Activated CD4-positive, alpha-beta T cell treated with anti-CD3 and anti-CD28 coated beads, Interleukin-2, Interleukin-6, amounts not matched to agents 100 ng/mL and 50 ng/mL, durations not matched to agents 16 hours and 8 hours (primary cell): ENCODE results near the gene SLC2A11.

ENCODE experiments used
- DNase-seq: peaks from one replicate; pipeline ENCODE4 v3.0.0-alpha.2; 2020

Gene SLC2A11, protein sequence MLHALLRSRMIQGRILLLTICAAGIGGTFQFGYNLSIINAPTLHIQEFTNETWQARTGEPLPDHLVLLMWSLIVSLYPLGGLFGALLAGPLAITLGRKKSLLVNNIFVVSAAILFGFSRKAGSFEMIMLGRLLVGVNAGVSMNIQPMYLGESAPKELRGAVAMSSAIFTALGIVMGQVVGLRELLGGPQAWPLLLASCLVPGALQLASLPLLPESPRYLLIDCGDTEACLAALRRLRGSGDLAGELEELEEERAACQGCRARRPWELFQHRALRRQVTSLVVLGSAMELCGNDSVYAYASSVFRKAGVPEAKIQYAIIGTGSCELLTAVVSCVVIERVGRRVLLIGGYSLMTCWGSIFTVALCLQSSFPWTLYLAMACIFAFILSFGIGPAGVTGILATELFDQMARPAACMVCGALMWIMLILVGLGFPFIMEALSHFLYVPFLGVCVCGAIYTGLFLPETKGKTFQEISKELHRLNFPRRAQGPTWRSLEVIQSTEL

DNA sequence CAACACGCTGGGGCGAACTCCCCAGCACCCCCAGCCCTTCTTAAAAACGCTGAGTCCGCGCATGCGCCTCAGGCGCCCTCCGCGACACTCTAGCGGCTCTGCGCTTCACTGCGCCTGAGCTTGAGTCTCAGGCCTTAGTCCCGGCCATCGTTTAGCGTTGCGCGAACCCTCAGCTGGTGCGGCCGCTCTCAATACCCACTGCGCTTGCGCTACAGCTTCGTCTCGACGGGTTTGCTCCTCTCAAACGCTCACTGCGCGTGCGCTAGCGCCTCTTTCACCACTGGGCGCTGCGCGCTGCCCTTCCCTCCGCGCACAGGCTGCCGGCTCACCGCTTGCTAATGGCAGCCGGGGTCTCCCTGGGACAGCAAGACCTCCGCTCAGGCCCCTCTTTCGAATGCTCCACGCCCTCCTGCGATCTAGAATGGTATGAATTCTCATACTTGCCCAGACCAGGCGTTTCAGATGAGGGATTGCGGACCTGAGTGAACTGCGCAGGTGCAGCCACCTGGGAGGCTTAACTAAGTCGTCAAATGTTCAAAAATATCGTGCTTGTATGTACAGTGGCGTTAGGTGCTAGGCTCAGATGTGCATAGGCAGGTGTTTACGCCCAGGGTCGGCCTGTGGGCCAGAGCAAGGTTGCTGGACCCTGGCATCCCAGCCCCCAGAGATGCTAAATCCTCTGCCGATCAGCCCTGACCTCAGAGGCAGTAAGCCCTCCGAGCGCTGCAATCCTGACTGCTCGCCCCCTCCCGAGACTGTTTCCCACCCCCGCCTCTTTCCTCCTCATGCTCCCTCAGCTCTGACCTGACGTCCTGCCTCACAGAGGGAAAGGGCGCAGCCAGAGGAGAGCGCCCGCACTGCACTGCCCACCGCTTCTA, at the start of gene SLC2A11:
Gene SLC2A11, plus strand, starts transcription at position 270 of the 878 bp plus-strand sequence. Its CDS starts 125 bp downstream, at position 395.
- DNase-seq, result peak; percentile 98

DNA sequence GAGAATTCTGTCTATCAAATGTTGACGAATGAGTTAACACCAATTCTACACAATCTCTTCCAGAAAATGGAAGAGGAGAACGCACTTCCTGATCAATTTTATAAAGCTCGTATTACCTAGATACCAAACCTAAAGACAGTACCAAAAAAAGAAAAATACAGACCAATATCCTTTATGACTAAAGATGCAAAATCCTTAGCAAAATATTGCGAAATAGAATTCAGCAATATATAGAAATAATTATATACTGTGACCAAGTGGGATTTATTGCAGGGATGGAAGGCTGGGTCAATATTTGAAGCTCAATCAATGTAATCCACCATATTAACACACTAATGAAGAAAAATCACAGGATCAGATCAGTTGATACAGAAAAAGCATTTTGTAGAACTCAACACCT, 45.3 kb upstream of the SLC2A11 start:
- no peak for DNase-seq

DNA sequence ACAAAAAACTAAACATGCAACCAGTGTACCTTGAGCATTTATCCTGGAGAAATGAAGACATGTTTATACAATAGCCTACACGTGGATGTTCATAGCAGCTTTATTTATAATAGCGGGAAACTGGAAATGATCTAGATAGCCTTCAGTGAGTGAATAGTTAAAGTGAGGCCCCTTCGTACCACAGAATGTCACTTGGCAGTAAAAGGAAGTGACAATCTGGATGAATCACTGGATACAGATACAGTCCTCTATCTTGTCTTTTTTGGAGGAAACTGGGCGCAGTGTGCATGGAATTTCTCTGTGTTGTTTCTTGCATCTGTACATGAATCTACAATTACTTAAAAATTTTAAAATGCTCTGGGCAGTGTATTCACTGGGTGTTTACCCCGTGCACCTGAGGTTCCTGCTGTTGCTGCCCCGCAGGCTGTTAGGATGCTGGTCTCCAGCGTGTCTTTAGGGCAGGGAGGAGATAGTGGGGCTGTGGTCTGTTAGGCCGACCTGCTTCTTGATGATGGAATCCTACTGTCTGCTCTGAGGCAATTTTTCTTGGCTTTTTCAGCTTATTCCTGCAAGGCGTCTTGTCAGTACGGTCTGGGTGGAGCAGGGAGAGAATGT, 42.0 kb upstream of the SLC2A11 start:
- no peak for DNase-seq

DNA sequence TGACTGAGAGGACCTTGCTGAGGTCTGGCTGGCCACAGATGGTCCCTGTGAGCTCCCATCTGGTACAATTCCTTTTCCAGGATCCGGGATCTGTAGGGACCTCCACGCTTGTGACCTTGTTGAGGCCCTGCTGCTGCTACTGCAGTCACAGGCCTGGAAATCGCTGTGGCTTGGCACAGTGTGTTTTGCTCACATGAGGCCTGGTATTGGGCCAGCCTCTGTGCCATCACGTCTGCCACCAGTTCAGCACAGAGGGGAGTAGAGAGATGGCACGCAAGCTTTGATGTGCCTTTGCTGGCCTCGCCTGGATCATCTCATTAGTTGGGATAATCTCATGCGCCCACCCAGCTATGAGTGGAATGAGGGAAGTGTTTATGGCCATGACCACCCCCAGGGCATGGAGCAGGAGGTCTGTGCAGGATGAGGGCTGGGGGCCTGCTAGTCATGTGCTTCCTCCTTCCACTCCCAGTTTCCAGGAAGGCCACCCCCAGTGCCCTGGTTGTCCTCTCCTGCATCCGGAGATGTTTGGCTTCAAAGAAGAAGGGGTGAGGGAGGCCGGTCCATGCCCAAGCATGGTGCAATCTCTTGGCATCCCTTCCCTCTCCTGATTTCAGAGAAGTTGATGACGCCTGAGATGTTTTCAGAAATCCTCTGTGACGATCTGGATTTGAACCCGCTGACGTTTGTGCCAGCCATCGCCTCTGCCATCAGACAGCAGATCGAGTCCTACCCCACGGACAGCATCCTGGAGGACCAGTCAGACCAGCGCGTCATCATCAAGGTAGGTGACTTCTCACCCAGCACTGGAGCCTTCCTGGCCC, 41.3 kb upstream of the SLC2A11 start:
- no peak for DNase-seq

DNA sequence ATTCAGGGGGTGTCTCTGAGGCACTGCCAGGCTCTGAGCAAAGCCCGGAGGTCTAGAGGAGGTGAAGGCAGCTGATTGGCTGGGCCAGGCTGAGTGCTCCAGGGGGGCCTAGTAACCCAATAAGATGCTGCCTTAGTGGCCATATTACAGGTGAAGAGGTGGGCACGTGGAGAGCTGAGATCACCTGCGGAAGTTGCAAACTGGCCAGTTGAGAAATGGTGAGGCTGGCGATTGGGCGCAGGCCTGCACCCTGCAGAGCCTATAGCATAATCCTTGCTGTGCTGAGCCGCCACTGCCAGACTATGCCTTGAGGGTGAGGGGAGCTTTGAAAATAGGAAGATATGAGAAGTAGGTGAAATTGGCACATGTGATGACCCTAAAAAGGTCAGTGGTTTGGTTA, 40.5 kb upstream of the SLC2A11 start:
- no peak for DNase-seq

DNA sequence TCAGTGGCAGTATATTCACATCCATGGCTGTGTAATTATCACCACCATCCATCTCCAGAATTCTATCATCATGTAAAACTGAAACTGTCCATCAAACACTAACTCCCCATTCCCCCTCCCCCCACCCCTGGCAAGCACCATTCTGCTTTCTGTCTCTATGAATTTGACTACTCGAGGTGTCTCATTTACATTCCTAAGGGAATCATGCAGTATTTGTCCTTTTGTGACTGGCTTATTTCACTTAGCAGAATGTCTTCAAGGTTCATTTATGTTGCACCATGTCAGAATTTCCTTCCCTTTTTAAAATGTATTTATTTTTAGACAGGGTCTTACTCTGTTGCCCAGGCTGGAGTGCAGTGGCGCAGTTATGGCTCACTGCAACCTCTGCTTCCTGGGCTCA, 39.1 kb upstream of the SLC2A11 start:
- no peak for DNase-seq

DNA sequence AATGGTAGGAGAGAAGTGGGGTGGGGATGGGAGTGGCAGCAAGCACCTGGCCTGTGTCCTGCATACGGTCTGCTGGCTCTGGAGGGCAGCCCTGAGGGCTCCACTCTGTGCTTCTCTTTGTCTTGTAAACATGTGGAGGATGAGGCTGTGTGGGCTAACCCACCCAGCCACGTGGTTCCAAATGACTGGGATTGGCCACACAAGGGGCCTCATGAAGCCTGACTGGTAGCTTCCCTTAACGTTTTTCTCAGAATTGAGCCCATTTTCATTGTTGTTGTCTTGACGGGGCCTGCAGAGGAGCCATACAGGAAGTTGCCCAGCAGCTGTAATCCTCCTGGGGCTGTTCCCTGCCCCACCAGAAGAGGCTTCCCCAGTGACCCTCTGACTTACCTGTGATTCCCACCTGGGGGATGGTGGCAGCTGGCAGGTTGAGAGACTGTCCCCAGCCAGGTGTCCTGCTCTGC, 36.9 kb upstream of the SLC2A11 start:
- peak; percentile 64 for DNase-seq

DNA sequence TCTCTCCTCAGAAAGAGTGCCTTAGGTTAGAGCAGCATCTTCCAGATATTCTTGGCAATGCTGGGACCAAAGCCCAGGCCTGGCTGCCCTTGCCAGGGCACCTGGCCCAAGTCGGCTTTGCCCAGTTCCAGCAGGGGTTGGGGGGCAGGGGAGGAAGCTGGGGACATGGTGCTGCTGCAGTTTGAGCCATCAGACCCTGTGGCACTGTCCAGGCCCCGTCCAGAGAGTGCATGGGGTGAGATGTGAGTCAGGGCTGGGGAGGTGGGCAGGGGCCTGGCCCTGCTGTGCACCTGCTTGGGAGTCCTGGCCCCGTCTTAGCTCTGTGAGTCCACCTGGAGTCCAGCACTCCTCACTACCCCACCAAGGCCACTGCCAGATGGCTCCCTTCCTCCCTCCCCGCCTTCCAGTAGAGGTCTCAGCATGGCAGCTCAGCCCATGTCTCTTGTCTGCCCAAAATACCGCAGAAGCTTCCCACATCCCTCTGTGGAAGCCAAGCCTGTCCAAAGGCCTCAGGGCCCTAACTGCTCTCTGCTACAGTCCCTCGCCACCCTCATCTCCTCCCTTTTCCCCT, 35.5 kb upstream of the SLC2A11 start:
- DNase-seq, result no peak

DNA sequence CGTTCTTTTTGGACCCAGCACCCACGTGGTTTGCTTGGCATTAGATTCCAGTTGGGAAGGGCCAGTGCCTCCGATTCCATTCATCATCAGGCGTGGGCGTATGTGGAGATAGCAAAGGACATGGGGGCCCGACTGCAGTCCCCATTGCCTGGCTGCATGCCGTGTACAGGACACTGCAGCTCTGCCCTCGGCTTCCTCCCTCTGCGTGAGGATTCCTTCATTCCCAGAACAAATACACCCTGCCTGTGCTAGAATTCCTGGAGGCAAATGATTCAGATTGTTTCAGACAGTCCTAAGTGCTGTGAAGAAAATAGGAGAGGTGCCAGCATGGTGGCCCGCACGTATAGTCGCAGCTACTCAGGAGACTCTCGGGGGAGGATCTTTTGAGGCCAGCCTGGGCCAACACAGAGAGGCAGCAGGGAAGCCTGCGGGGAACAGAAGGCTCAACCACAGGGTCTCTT, 34.3 kb upstream of the SLC2A11 start:
- DNase-seq, result no peak

DNA sequence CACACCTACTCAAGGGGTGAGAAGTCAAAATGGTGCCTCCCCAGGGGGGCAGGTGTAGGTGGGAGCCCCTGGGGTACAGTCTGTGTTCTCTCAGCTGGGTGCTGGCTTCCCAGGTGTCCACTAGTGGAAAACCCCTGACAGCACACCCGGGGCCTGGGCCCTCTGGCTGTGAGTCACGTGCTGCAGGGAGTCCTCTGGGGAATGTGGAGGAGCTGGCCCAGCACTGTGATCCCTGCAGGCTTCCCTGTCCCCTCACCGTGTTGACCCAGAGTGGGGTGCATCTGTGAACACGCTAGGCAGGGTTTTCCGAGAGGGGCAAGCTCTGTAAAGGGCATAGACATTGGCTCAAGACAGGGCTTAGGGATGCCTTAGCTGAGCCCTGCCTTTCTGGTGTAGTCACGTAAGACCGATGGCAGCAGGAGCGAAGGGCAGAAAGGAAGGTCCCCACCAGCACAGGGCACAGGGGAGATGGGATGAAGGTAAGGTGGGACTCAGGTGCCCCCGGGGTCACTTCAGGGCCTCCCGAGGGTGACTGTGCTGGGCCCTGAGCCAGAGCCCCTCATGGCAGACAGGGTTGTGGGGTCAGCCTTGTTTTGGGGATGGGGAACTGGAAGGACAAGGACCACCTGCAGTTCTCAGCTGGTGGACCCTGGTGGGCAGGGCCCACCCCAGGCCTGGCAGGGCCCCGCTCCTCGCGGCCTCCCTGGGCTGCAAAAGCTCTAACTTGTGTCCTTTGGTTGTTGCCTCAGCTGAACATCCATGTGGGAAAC, 33.0 kb upstream of the SLC2A11 start:
- no peak for DNase-seq

DNA sequence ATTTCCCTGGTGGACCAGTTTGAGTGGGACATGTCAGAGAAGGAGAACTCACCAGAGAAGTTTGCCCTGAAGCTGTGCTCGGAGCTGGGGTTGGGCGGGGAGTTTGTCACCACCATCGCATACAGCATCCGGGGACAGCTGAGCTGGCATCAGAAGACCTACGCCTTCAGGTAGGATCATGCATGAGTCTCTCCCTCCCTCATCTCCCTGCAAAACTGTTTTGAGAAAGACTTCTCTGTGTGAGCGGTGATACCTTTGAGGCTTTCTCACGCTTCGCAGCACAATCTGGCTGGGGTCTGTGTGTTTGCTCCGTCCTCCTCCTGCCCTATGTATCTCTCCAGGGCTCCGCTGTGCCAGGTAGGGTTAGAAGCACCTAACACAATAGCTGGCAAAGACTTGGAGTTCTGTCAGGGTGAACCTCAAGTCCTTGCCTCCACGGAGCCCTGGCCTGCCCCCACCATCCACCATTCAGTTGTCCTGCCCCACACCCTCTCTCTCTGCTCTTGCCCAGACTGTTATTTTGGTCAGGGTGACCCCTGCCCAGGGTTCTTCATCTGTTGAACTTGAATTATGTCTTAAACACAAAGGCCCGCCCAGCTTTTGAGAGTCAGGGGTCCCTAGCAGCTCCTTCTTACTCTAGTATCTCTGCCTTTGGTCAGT, 32.3 kb upstream of the SLC2A11 start:
- DNase-seq, result no peak

DNA sequence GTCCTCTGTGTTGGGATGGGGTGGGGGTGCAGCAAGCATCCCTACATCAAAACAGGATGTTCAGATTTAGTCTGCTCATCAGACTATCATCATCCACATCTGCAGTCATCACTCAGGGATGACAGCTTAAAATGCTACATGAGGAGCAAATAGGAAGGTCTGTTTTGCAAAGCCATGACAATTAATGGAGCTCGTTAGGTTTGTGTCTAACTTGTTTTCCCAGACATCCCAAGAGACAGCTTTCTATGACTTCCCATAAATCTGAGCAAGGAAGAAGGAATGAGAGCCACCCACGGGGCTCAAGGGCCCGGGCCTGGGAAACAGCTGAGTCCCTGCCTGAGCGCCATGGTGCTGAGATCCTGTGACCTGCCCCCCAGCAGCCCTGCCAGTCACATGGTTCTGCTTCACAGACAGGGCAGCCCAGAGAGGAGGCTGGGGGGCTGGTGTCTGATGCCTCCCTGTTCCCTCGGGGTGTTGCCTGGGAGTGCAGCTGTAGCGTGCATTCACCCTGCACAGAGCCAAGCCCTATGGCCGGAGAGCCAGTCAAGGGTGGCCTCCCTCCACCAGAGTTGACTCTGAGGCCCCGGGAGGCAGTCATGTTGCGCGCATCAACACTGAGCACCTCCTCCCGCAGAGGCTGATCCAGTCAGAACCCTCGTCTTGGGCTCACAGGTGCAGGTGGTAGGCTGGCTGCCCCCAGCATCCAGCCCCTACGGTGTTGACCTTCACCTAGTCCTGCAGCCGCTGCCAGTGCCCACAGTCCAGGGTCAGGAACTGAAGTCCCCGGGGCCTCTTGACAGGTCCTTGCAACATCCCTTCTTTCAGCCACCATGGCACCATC, 30.9 kb upstream of the SLC2A11 start:
- no peak for DNase-seq

DNA sequence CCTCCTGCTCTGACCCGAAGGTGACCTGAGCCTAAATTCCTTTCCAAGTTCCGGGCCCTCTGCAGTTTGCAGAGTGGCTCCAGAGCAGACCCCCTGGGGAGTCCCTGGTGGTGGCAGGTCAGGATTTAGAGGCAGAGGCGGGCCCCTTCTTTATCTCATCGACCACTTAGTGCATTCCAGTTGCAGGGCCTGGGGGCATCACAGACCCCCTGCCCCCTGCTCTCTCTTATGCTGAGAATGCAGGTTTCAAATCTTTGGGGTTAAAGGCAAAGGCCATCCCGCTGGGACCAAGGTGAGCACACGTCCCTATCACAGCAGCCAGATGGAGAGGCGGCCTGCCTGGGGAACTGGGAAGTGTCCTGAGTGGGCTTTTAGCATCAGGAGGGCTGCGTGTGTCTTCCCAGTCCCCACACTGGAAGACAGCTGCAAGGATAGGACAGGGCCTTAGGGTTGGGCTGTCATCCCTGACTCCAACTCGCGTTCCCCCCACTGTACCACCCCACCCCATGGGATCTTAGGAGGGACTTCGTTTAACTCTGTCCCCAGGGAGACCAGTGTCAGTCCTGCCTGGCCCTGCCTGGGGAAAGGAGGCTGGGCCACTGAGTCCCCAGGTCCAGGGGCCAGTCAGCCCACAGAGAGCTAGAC, 30.2 kb upstream of the SLC2A11 start:
- no peak for DNase-seq

DNA sequence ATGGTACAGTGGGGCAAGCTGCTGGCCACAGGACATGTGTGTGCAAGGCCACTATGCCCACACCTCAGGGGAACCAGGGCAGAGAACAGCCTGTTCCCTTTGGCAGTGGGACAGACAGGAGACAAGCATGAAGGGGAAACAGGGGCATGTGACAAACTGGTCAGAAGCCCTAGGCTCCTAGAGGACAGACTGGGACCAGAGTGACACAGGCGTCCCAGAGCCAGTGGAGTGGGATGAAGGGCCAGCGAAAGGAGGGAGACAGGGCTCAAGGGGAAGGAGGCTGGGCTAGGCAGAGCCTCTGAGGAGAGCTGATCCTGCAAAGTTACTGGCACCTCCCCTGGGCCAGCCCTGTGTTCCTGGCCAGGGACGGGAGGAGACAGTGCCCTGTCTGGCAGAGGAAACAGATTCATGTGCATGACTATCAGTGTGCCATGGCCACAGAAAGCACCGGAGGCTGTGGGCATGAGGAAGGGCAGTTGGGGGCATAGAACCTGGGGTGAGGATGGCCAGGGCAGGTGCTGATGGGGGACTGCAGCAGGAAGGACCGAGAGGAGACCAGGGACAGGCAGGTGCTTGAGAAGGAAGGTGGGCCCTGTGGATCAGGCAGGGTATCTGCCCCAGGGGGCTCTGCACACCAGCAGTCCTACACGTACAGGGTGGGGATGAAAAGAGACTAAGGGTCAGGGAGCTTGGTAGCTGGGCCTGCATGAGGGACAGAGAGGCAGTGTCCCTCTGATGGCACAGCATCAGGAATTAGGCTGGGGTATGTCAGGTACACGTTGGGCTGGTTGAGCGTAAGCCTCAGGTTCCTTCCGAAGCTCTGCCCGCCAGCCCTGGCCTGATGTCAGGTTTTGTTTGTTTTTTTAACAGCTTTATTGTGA, 28.6 kb upstream of the SLC2A11 start:
- DNase-seq, result no peak

DNA sequence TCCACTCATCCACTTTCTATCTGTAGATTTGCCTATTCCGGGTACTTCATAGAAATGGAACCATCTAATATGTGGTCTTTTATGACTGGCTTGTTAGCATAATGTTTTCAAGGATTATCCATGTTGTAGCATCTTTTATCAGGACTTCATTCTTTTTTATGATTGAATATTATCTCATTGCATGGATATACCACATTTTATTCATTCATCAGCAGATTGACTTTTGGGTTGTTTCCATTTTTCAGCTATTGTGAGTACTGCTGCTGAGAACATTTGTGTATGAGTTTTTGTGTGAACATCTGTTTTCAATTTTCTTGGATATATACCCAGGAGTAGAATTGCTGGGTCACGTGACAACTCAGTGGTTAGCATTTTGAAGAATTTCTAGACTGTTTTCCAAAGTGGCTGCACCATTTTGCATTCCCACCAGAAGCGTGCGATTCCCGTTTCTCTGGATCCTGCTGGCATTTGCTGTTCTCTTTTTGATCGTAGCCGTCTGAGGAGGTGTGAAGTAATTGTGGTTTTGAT, 27.8 kb upstream of the SLC2A11 start:
- DNase-seq, result no peak

DNA sequence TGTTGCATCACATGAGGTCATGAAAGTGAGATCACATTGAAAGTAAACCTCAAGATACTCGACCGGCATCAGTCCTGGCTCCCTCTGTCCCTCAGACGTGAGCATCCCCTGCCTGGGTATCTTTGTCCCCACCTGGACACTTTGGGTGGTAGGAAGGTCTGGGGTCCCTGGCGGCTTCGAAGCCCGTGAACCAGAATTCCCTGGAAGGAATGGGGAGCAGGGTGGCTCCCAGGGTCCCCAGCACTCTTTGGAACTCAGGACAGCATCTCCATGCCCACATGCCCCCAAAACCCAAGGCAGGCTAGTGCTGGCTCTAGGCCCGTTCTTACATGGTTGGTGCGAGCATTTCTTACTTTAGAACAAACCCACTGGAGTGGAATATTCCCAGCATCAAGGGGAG, 26.4 kb upstream of the SLC2A11 start:
- no peak for DNase-seq

DNA sequence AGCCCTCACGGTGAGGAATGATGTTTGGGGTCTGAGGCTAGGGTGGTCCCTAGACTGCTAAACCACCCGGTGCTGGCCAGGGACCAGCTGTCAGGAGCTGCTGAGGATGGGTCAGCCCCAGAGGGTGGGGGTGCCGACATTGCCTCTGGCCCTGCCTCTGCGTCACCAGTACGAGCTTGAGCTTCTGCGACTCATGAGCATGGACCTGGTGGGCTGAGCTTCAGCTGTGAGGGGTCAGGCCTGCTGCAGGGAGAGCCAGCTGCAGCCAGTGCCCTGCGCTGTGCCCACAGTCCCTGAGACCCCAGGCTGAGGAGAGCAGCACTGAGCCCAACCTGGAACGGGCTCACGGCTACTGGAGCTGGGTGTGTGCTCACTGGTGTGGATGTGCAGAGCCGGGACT, 25.9 kb upstream of the SLC2A11 start:
- DNase-seq, result no peak
